SK-N-SH treated with all-trans-retinoic acid at 6 μM for 48 hours (cell line): ENCODE measurements around the gene SLC25A47.
"Not testable (repeated sequence)": the region's sequence is repeated elsewhere in the genome, so short reads cannot be mapped to it uniquely, and the experiment has no call there.

ENCODE experiments used
- ATAC-seq: fragments of 200-7000 bp; cut with Tn5 transposase; 3 replicates; pipeline ENCODE4 v1.9.1; 2020; ENCODE audit warnings: mild to moderate bottlenecking, moderate library complexity
- ARNTL ChIP-seq: fragments of 450-650 bp; formaldehyde crosslinking; IDR thresholded peaks from 2 replicates; pipeline ENCODE4 v1.5.0; 2020; ENCODE audit warnings: low read depth, mild to moderate bottlenecking, moderate library complexity, borderline replicate concordance
- BACH2 ChIP-seq: fragments of 250-450 bp; sonication (Bioruptor Pico); IDR thresholded peaks from 2 replicates; pipeline ENCODE4 v1.9.0; 2021; ENCODE audit warnings: mild to moderate bottlenecking, borderline replicate concordance
- CREB5 ChIP-seq: fragments of 250-450 bp; sonication (Bioruptor Pico); IDR thresholded peaks from 2 replicates; pipeline ENCODE4 v1.5.1; 2020; ENCODE audit warnings: low read depth, mild to moderate bottlenecking, moderate library complexity
- CSDC2 ChIP-seq: fragments of 250-450 bp; sonication (Bioruptor Pico); IDR thresholded peaks from 2 replicates; pipeline ENCODE4 v1.5.0; 2020; ENCODE audit warnings: mild to moderate bottlenecking, moderate library complexity
- CSRNP3 ChIP-seq: fragments of 250-450 bp; sonication (Bioruptor Pico); IDR thresholded peaks from 2 replicates; pipeline ENCODE4 v1.5.1; 2021; ENCODE audit warnings: mild to moderate bottlenecking, moderate library complexity
- GLIS3 ChIP-seq: fragments of 250-450 bp; sonication (Bioruptor Pico); IDR thresholded peaks from 2 replicates; pipeline ENCODE4 v1.5.0; 2020; ENCODE audit warnings: mild to moderate bottlenecking, moderate library complexity
- ISL1 ChIP-seq: fragments of 250-450 bp; sonication (Bioruptor Pico); IDR thresholded peaks from 2 replicates; pipeline ENCODE4 v2.1.2; 2022; ENCODE audit warnings: mild to moderate bottlenecking, moderate library complexity
- PATZ1 ChIP-seq: fragments of 250-450 bp; sonication (Bioruptor Pico); IDR thresholded peaks from 2 replicates; pipeline ENCODE4 v1.8.0; 2020; ENCODE audit warnings: mild to moderate bottlenecking, moderate library complexity, borderline replicate concordance
- POU6F1 ChIP-seq: fragments of 250-450 bp; sonication (Bioruptor Pico); IDR thresholded peaks from 2 replicates; pipeline ENCODE4 v1.8.0; 2021; ENCODE audit warnings: low read depth, mild to moderate bottlenecking, moderate library complexity, borderline replicate concordance
- PPARA ChIP-seq: fragments of 250-450 bp; sonication (Bioruptor Pico); IDR thresholded peaks from 2 replicates; pipeline ENCODE4 v1.5.0; 2020; ENCODE audit warnings: mild to moderate bottlenecking, borderline replicate concordance
- RARB ChIP-seq: fragments of 250-450 bp; sonication (Bioruptor Pico); IDR thresholded peaks from 2 replicates; pipeline ENCODE4 v1.8.0; 2021; ENCODE audit warnings: mild to moderate bottlenecking, moderate library complexity
- TCF4 ChIP-seq: fragments of 250-450 bp; sonication (Bioruptor Pico); IDR thresholded peaks from 2 replicates; pipeline ENCODE4 v1.8.0; 2021; ENCODE audit warnings: mild to moderate bottlenecking, moderate library complexity, borderline replicate concordance
- TOX ChIP-seq: fragments of 250-450 bp; sonication (Bioruptor Pico); IDR thresholded peaks from 2 replicates; pipeline ENCODE4 v1.8.0; 2021; ENCODE audit warnings: mild to moderate bottlenecking, moderate library complexity, borderline replicate concordance
- ZC3H10 ChIP-seq: fragments of 250-450 bp; sonication (Bioruptor Pico); IDR thresholded peaks from 2 replicates; pipeline ENCODE4 v1.5.1; 2021; ENCODE audit warnings: mild to moderate bottlenecking, moderate library complexity
- ZFP3 ChIP-seq: fragments of 250-450 bp; sonication (Bioruptor Pico); IDR thresholded peaks from 2 replicates; pipeline ENCODE4 v1.5.0; 2020; ENCODE audit warnings: mild to moderate bottlenecking, moderate library complexity
- ZNF70 ChIP-seq: fragments of 450-650 bp; formaldehyde crosslinking; IDR thresholded peaks from 2 replicates; pipeline ENCODE4 v1.5.0; 2020; ENCODE audit warnings: mild to moderate bottlenecking, moderate library complexity
- ZNF8 ChIP-seq: fragments of 450-650 bp; formaldehyde crosslinking; IDR thresholded peaks from 2 replicates; pipeline ENCODE4 v1.5.0; 2020; ENCODE audit warnings: mild to moderate bottlenecking, moderate library complexity

Gene SLC25A47

GRCh38 chr14:100286484-100287191 is 36.5 kb upstream of the SLC25A47 start:
- no peak for TF ChIP-seq PPARA
- no peak for TF ChIP-seq ARNTL (CRISPR knock-in tag)
- no peak for TF ChIP-seq BACH2 (CRISPR knock-in tag)
- TF ChIP-seq CSDC2 (CRISPR knock-in tag): no peak
- no peak for TF ChIP-seq ISL1 (CRISPR knock-in tag)
- TF ChIP-seq GLIS3 (CRISPR knock-in tag): no peak
- no peak for TF ChIP-seq ZNF8 (CRISPR knock-in tag)
- no peak for TF ChIP-seq POU6F1 (CRISPR knock-in tag)
- no peak for TF ChIP-seq PATZ1 (CRISPR knock-in tag)
- no peak for TF ChIP-seq ZNF70 (CRISPR knock-in tag)
- TF ChIP-seq ZC3H10 (CRISPR knock-in tag): no peak
- no peak for TF ChIP-seq TOX (CRISPR knock-in tag)
- no peak for TF ChIP-seq RARB (CRISPR knock-in tag)
- ATAC-seq: no peak

GRCh38 chr14:100287202-100287997 is 35.7 kb upstream of the SLC25A47 start:
- TF ChIP-seq ISL1 (CRISPR knock-in tag) (no peak), ZC3H10 (CRISPR knock-in tag) (no peak), ZFP3 (CRISPR knock-in tag) (no peak), RARB (CRISPR knock-in tag) (no peak), BACH2 (CRISPR knock-in tag) (no peak), TOX (CRISPR knock-in tag) (no peak)
- no peak for ATAC-seq

GRCh38 chr14:100287998-100288295 is 35.2 kb upstream of the SLC25A47 start:
- ATAC-seq: not testable (repeated sequence)

- no peak for ATAC-seq
- TF ChIP-seq CREB5 (CRISPR knock-in tag) (no peak), CSRNP3 (CRISPR knock-in tag) (no peak), TCF4 (CRISPR knock-in tag) (no peak)
These were observed 34.6 kb upstream of the SLC25A47 start for GRCh38 chr14:100288382-100289185.
